ENCODE measurements around the gene FAM209B.

- no peak for TF ChIP-seq CTCF (conservative IDR thresholded peaks at IDR 0.05 in 1 of 2, IDR thresholded peaks at IDR 0.05 in 1 of 2; ENCODE audit: extremely low read depth in 1 of 2, insufficient read depth in 1 of 2, low read depth in 1 of 2, low read length in 2 of 2)
- no peak for TF ChIP-seq EZH2 (IDR thresholded peaks at IDR 0.05; ENCODE audit: borderline replicate concordance, low read length)
These were observed 32.5 kb downstream of the FAM209B start for GRCh38 chr20:56565511-56565910.

Measured in mammary epithelial cell (primary cell).